ENCODE data around the gene CALD1. TPM values are rescaled to one million over a fixed set of nuclear protein-coding genes. Genes with fewer than 3 reads are reported as not detected.
A peak's percentile ranks its signal among the peaks of the same experiment; 100 is the strongest.

CALD1 gene
- total RNA-seq, 1 donor from 2014 or later: 169 TPM

DNA sequence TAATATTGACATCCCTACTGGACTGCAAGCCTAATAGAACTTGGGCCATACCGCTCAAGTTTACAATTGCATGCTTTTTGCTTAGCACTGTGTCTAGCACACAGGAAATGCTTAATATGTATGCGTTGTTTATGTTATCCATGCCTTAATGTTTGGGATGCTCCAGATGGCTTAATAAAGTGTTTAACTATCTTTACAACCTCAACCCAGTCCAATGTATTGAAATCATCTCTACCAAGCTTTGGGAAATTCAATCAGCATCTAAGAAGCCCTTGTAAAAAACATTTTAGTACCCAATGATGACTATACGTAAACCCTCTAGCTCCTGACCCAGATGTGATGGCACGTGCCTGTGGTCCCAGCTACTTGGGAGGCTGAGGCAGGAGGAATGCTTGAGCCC, 40.0 kb downstream of the CALD1 start:
- Mint-ChIP-seq H3K36me3 (peaks cover 26% of the 10 kb centered on the region), H3K27me3 (no peaks in the 10 kb centered on the region), H3K9me3 (peaks cover 9% of the 10 kb centered on the region), H3K4me3 (no peak overlapping the region), H3K27ac (no peak overlapping the region), H3K4me1 (ENCODE audit: unreplicated experiment) (peaks cover 14% of the 10 kb centered on the region)
- no peak for DNase-seq (ENCODE audit: extremely low spot score, unreplicated experiment)
- no peak for TF ChIP-seq CTCF (conservative IDR thresholded peaks at IDR 0.05)

DNA sequence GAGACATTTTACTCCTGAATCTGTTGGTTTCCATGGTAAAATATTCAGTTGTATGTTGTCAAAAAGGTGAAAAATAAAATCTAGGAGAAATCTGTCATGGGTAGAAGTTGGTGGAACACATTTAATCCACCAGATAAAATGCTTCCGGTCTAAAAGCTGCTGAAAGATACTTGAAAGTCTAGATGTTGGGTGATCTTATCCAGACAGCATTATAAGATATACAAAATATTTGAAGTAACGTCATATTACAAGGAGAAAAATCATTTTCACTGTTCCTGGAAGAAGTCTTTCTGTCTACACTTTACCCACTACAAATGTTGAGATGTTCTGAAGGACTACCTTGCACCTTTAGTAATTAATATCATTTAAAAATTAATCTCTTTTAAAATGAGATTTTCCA, 40.9 kb downstream of the CALD1 start:
- peaks cover 28% of the 10 kb centered on the region for H3K36me3 Mint-ChIP-seq
- DNase-seq (ENCODE audit: extremely low spot score, unreplicated experiment): no peak
- H3K27ac Mint-ChIP-seq: no peak overlapping the region
- H3K4me3 Mint-ChIP-seq: no peak overlapping the region
- H3K9me3 Mint-ChIP-seq: peaks cover 11% of the 10 kb centered on the region
- no peak for TF ChIP-seq CTCF (conservative IDR thresholded peaks at IDR 0.05)
- no peaks in the 10 kb centered on the region for H3K27me3 Mint-ChIP-seq
- peaks cover 15% of the 10 kb centered on the region for H3K4me1 Mint-ChIP-seq (ENCODE audit: unreplicated experiment)

DNA sequence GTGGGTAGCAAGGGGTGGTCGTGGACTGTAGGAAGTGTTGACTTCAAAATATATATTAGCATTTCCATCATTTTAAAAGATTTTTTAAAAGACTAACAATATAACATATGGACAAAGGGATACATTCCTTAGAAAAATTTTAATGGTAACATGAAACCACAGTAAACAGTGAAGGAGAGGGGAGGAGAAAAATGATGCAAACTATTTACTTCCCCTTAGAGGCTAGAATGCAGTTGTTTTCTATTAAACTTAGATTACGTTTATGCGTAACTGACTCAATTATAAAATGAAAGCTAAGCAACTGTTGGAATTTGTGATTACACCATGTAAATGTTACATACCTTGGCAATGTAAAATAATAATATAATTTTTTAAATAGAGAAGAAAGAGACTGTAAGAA, 41.3 kb downstream of the CALD1 start:
- no peaks in the 10 kb centered on the region for H3K27me3 Mint-ChIP-seq
- H3K4me1 Mint-ChIP-seq (ENCODE audit: unreplicated experiment): peaks cover 15% of the 10 kb centered on the region
- no peak overlapping the region for H3K4me3 Mint-ChIP-seq
- no peak for TF ChIP-seq CTCF (conservative IDR thresholded peaks at IDR 0.05)
- no peak for DNase-seq (ENCODE audit: extremely low spot score, unreplicated experiment)
- H3K27ac Mint-ChIP-seq: no peak overlapping the region
- H3K36me3 Mint-ChIP-seq: peaks cover 28% of the 10 kb centered on the region
- H3K9me3 Mint-ChIP-seq: peaks cover 11% of the 10 kb centered on the region

- Mint-ChIP-seq H3K4me3 (no peak overlapping the region), H3K36me3 (peaks cover 28% of the 10 kb centered on the region), H3K9me3 (peaks cover 11% of the 10 kb centered on the region), H3K4me1 (ENCODE audit: unreplicated experiment) (peaks cover 20% of the 10 kb centered on the region), H3K27ac (peak overlapping the region; percentile 16), H3K27me3 (no peaks in the 10 kb centered on the region)
- TF ChIP-seq CTCF (conservative IDR thresholded peaks at IDR 0.05): no peak
- DNase-seq (ENCODE audit: extremely low spot score, unreplicated experiment): no peak
Observed at GRCh38 chr7:134823400-134823799, 44.0 kb downstream of the CALD1 start.

DNA sequence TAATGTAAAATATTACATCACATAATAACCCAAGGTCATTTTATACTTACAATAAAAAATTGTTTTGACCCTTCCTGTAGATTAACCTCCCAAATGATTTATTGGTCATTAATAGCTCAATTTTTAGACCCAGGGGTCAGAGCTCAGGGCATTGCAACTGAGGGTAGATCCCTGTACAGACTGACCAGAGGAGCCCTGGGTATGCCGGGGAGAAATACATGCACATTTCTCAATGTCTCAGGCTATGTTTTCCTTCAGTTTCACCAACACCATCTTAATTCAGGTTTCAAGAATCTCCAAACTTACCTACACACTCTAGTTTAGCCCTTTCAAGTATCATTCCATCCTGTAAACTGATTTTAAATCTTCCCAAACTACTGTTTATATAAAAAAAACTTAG, 46.2 kb downstream of the CALD1 start:
- H3K4me3 Mint-ChIP-seq: no peak overlapping the region
- H3K4me1 Mint-ChIP-seq (ENCODE audit: unreplicated experiment): peaks cover 26% of the 10 kb centered on the region
- H3K36me3 Mint-ChIP-seq: peaks cover 15% of the 10 kb centered on the region
- H3K27me3 Mint-ChIP-seq: no peaks in the 10 kb centered on the region
- no peak for DNase-seq (ENCODE audit: extremely low spot score, unreplicated experiment)
- H3K27ac Mint-ChIP-seq: no peak overlapping the region
- TF ChIP-seq CTCF (conservative IDR thresholded peaks at IDR 0.05): no peak
- H3K9me3 Mint-ChIP-seq: peaks cover 3% of the 10 kb centered on the region

DNA sequence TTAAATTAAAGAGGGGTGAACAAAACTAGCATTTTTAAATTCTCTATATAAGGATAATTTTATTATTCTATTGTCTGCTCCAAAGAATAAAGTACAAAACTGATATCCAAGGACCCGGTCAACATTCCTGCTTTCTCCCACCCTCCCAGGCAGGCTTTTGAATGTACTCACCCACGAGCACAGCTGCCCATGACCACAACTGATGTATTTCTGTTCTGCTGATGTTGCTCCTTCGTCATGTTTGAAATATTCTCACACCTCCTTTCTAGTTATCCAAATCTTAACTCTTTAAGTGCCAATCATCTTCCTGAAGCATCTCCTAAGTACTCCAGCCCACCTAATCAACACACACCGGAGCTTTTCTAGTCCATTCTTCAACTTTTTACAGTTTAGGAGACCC, 46.7 kb downstream of the CALD1 start:
- H3K27me3 Mint-ChIP-seq: no peaks in the 10 kb centered on the region
- no peak for TF ChIP-seq CTCF (conservative IDR thresholded peaks at IDR 0.05)
- H3K9me3 Mint-ChIP-seq: peaks cover 3% of the 10 kb centered on the region
- DNase-seq (ENCODE audit: extremely low spot score, unreplicated experiment): no peak
- peaks cover 15% of the 10 kb centered on the region for H3K36me3 Mint-ChIP-seq
- peaks cover 26% of the 10 kb centered on the region for H3K4me1 Mint-ChIP-seq (ENCODE audit: unreplicated experiment)
- no peak overlapping the region for H3K4me3 Mint-ChIP-seq
- peak overlapping the region; percentile 22 for H3K27ac Mint-ChIP-seq
